GM12874 (cell line): ENCODE measurements around the gene IGF2BP2.

Experiments used
- TF ChIP-seq, protein P1 (sequence below): IDR thresholded peaks from 2 replicates; pipeline ENCODE4 v1.5.1; 2011; ENCODE audit warnings: low read depth, mild to moderate bottlenecking, control low read depth, low read length, moderate library complexity; ENCODE audit not compliant: insufficient read depth

The IGF2BP2 gene

DNA sequence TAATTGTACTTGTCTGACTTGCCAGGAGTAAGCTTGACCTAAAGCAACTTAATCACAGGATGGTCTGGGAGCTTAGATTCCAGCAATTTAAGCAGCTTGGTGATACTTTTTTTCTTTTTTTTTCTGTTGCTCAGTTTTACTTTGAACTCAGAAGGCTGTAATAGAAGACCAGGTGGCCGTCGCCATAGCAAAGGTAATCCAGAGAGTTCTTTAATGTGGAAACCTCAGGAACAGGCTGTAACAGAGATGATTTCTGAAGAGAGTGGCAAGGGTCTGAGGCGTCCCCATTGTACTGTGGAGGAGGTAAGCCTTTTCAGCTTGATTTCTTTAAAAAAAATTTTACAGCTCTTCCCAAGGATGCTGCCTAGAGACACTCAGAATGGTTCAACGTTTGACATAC, 218.6 kb downstream of the IGF2BP2 start:
- TF ChIP-seq, protein P1, sequence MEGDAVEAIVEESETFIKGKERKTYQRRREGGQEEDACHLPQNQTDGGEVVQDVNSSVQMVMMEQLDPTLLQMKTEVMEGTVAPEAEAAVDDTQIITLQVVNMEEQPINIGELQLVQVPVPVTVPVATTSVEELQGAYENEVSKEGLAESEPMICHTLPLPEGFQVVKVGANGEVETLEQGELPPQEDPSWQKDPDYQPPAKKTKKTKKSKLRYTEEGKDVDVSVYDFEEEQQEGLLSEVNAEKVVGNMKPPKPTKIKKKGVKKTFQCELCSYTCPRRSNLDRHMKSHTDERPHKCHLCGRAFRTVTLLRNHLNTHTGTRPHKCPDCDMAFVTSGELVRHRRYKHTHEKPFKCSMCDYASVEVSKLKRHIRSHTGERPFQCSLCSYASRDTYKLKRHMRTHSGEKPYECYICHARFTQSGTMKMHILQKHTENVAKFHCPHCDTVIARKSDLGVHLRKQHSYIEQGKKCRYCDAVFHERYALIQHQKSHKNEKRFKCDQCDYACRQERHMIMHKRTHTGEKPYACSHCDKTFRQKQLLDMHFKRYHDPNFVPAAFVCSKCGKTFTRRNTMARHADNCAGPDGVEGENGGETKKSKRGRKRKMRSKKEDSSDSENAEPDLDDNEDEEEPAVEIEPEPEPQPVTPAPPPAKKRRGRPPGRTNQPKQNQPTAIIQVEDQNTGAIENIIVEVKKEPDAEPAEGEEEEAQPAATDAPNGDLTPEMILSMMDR = no peak

DNA sequence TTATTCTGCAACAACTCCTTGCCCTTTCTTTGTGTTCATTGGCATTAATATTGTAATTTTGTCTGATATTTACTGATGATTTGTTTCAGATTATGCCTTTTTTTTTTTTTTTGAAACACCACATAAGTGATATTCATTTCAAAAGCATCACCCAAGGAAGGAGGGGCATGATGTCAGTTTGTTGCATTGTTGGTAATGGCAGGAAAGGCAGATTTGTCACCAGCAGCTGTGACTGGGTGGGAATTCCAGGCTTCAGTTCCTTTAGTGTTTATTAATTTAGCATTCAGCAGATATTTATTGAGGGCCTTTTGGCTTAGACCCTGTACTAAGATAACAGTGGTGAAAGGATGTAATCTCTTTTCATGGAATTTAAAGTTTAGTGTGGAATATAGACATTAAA, 219.3 kb downstream of the IGF2BP2 start:
- TF ChIP-seq, protein P1 = no peak

DNA sequence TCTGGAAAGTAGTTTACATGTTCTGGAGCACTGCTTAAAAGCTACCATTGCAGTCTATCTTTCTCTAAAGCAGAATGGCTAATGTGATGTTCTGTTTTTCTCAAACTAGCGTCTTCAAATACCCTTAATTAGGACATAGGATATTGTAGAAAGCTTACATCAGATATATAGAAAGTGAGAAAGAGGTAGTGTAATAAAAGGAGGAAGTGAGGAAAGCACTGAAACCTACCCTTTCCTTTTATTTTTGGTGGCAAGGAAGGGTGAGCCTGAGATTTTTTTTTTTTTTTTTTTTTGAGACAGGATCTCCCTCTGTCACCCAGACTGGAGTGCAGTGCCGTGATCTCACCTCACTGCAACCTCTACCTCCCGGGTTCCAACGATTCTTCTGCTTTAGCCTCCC, 229.3 kb downstream of the IGF2BP2 start:
- TF ChIP-seq, protein P1 = no peak

DNA sequence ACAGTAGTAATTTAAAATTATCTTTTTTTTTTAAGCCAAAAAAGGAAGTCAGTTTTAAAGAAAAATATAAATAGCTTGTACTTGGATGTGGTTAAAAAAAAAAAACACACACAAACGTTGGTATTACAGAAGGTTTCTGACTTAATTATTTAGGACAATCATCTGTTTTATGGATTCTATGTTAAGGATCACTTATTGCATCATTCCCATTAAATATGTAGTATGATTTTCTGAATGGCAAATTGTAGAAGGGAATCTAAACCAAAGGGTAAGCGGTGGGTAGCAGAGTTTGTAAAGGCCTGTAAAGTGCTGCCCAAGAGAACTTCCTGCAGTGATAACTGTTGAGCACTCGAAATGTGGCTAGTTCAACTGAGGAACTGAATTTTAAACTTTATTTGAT, 230.8 kb downstream of the IGF2BP2 start:
- TF ChIP-seq, protein P1 = no peak
